Fibroblast of mammary gland (primary cell): ENCODE data around the gene RGSL1.
A peak's percentile ranks its signal among the peaks of the same experiment; 100 is the strongest.
"Not testable (repeated sequence)": the region's sequence is repeated elsewhere in the genome, so short reads cannot be mapped to it uniquely, and the experiment has no call there.

Experiments used
- DNase-seq: peaks from one replicate; pipeline ENCODE4 v3.0.0-alpha.2; 2010; ENCODE audit warnings: low read depth
- H3K4me3 ChIP-seq: 2 replicates; pipeline ENCODE4 v1.5.1; 2011; ENCODE audit warnings: low read depth, mild to moderate bottlenecking, low read length, moderate library complexity; ENCODE audit not compliant: control insufficient read depth
- TF ChIP-seq, protein P1 (sequence below): conservative IDR thresholded peaks from 2 replicates; pipeline ENCODE4 v1.5.1; 2011; ENCODE audit warnings: low read depth, low read length, inconsistent platforms; ENCODE audit not compliant: control insufficient read depth, insufficient read depth

Gene RGSL1

DNA sequence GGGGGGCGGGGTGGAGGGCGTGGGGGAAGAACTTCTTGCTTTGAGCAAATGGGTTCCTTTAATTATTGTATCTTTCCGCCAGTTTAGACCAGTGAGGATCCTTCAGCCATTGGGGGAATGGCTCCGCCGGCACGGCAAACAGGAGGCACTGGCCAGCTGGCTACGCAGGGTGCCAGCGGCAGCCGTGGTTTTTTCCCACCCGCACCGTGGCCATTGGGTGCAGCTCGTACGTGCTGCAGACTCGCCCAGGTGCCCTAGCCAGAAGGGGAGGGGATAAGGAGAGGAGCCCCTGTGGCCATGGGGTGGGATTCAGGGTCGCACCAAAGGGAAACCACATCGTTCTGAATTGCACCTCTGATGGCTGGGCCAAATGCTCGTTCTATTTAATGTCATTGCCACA, 65.6 kb downstream of the RGSL1 start:
- DNase-seq: no peak
- no peak overlapping the region for H3K4me3 ChIP-seq
- TF ChIP-seq, protein P1, sequence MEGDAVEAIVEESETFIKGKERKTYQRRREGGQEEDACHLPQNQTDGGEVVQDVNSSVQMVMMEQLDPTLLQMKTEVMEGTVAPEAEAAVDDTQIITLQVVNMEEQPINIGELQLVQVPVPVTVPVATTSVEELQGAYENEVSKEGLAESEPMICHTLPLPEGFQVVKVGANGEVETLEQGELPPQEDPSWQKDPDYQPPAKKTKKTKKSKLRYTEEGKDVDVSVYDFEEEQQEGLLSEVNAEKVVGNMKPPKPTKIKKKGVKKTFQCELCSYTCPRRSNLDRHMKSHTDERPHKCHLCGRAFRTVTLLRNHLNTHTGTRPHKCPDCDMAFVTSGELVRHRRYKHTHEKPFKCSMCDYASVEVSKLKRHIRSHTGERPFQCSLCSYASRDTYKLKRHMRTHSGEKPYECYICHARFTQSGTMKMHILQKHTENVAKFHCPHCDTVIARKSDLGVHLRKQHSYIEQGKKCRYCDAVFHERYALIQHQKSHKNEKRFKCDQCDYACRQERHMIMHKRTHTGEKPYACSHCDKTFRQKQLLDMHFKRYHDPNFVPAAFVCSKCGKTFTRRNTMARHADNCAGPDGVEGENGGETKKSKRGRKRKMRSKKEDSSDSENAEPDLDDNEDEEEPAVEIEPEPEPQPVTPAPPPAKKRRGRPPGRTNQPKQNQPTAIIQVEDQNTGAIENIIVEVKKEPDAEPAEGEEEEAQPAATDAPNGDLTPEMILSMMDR: no peak

GRCh38 chr1:182520736-182521135, 70.8 kb downstream of the RGSL1 start:
- TF ChIP-seq, protein P1: no peak
- DNase-seq: peak; percentile 72
- H3K4me3 ChIP-seq: no peak overlapping the region

- H3K4me3 ChIP-seq: no peak overlapping the region
- no peak for DNase-seq
- TF ChIP-seq, protein P1: no peak
Observed at GRCh38 chr1:182525342-182525741, 75.4 kb downstream of the RGSL1 start.

DNA sequence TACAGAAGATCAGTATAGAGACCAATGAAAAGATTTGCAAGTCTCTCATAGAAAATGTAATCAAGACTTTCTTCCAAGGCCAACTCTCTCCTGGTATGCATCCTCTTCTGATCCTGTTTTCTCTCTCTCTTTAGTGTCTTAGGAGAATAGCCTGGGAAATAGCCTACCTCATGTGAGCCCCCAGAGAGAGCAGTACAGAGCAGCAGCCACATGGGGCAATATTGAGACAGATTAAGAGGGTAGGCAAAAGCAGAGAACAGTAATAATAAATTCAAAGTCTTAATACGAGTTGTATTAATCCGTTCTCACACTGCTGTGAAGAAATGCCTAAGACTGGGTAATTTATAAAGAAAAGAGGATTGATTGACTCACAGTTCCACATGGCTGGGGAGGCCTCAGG, 77.7 kb downstream of the RGSL1 start:
- H3K4me3 ChIP-seq: no peak overlapping the region
- TF ChIP-seq, protein P1: peak; percentile 14
- peak; percentile 3 for DNase-seq

- not testable (repeated sequence) for H3K4me3 ChIP-seq, DNase-seq
Observed at GRCh38 chr1:182528206-182528605, 78.3 kb downstream of the RGSL1 start.

DNA sequence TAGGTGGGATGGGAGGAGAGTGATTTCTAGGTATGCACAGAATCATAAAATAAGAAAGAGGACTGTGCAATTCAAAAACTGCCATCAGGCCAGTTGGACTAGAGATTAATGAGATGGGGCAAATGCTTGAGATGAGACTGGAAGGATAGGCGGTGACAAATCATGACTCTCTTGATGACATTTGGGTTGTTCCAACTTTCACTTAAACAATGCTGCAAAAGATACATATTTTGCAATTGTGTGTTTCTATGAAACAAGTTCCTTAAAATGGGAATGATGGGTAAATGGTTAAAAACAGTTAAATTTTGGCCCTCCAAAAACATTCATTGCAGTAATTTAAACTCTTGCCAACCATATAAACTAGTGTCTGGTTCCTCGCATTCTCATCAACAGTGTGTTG, 84.0 kb downstream of the RGSL1 start:
- H3K4me3 ChIP-seq: no peak overlapping the region
- no peak for DNase-seq
- TF ChIP-seq, protein P1: no peak

- no peak overlapping the region for H3K4me3 ChIP-seq
- DNase-seq: no peak
- TF ChIP-seq, protein P1: no peak
Observed at GRCh38 chr1:182549346-182549745, 99.4 kb downstream of the RGSL1 start.
